Measurements from ENCODE around the gene FRMPD4.

The FRMPD4 gene

GRCh38 chrX:12567857-12568256 lies 429.6 kb downstream of the FRMPD4 start:
- peak; percentile 13 for DNase-seq (ENCODE audit: extremely low spot score)
- POLR2A ChIA-PET, result no interaction called here
- CTCF ChIA-PET, result interaction anchor here (1.8 kb wide), 1 partner anchor 487 kb away, joined by 4 read pairs; no protein-coding TSS in a partner anchor
- TF ChIP-seq, protein P1, sequence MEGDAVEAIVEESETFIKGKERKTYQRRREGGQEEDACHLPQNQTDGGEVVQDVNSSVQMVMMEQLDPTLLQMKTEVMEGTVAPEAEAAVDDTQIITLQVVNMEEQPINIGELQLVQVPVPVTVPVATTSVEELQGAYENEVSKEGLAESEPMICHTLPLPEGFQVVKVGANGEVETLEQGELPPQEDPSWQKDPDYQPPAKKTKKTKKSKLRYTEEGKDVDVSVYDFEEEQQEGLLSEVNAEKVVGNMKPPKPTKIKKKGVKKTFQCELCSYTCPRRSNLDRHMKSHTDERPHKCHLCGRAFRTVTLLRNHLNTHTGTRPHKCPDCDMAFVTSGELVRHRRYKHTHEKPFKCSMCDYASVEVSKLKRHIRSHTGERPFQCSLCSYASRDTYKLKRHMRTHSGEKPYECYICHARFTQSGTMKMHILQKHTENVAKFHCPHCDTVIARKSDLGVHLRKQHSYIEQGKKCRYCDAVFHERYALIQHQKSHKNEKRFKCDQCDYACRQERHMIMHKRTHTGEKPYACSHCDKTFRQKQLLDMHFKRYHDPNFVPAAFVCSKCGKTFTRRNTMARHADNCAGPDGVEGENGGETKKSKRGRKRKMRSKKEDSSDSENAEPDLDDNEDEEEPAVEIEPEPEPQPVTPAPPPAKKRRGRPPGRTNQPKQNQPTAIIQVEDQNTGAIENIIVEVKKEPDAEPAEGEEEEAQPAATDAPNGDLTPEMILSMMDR (IDR thresholded peaks at IDR 0.05; ENCODE audit: control extremely low read depth, extremely low read depth, low read depth, missing control alignments), result peak; percentile 46

DNA sequence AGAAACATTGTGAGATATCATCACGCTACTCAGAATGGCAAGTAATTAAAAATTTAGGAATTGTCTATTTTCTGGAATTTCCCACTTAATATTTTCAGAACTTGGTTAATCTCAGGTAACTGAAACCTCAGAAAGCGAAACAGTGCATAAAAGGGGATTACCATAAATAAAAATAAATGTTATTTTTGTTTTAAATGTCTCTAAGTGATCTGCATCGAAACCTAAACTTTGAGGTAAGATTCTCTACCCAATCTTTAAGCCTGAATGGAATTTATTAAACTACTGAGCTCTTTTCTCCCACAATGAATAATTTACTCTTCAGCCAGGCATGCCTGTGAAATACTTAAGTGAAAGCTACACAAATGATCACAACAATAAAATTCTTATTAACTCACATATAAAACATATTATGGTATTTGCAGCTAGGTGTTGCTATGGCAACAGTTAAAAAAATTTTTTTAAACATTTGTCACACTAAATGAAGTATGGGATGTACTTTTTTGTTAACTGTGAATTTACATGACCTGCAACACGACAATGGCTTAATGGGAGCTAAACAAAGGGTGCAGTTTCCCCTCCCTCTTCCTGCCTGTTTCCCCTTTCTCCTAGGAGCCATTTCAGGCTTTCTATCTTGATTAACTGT lies 432.7 kb downstream of the FRMPD4 start:
- POLR2A ChIA-PET, result no interaction called here
- CTCF ChIA-PET, result interaction anchor here (0.6 kb wide), 1 partner anchor 310 kb away, joined by 3 read pairs; no protein-coding TSS in a partner anchor
- DNase-seq (ENCODE audit: extremely low spot score), result no peak
- TF ChIP-seq, protein P1 (IDR thresholded peaks at IDR 0.05; ENCODE audit: control extremely low read depth, extremely low read depth, low read depth, missing control alignments), result no peak

DNA sequence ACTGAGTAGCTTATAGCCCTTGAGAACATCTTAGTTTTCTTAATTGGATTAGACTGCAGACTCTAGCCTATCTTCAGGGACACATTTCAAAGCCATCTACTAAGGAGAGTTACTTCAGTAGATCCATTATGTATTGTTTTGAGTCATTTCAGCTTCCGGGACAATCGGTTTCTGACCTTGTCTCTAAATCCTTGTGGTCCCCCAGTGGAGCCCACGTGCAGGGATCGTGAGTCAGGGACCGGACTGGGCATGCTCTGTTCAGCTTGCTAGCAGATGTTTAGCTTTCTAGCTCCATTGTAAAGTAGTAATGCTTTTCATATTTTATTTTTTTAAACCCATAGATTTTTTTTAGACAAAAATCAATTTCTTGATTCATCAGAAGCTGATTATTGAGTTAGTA lies 441.0 kb downstream of the FRMPD4 start:
- TF ChIP-seq, protein P1 (IDR thresholded peaks at IDR 0.05; ENCODE audit: control extremely low read depth, extremely low read depth, low read depth, missing control alignments), result no peak
- ChIA-PET POLR2A (no interaction called here), CTCF (no interaction called here)
- no peak for DNase-seq (ENCODE audit: extremely low spot score)

DNA sequence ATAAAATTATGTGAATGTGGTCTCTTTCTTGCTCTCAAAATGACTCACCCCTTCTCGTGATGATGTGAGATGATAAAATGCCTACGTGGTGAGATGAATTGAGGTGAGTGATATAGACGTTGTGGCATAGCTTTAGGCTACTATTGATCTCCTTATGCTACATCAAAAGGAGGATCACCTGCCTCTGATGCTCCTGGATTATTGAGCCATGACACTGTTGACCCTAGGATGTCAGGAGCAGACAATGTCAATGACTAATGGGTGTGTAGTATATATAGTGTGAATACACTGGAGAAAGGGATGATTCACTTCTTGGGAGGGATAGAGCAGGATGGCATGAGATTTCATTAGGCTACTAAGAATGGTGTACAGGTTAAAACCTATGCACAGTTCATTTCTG lies 442.3 kb downstream of the FRMPD4 start:
- no peak for DNase-seq (ENCODE audit: extremely low spot score)
- ChIA-PET POLR2A (no interaction called here), CTCF (no interaction called here)
- TF ChIP-seq, protein P1 (IDR thresholded peaks at IDR 0.05; ENCODE audit: control extremely low read depth, extremely low read depth, low read depth, missing control alignments), result no peak

- TF ChIP-seq, protein P1 (IDR thresholded peaks at IDR 0.05; ENCODE audit: control extremely low read depth, extremely low read depth, low read depth, missing control alignments), result no peak
- no peak for DNase-seq (ENCODE audit: extremely low spot score)
- POLR2A ChIA-PET, result no interaction called here
- CTCF ChIA-PET, result no interaction called here
These were observed 443.3 kb downstream of the FRMPD4 start for GRCh38 chrX:12581546-12581945.

DNA sequence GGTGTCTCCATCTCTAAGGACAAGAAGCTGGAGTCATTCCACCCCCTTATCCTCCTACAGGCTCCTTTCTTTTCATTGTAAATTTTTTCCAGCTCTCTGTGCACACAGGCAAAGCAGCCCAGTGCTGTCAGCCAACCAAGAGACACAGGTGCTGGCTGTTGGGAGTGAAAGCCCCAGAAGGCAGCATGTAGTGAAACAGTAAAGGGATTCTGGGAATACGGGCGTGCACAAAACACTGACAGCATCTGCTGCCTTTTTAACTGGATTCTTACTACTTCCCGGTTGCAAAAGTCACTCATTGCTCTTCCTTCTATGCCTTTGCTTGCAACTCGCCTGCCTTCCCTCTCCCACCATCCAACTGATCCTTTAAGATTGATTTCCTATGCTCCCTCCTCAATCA lies 444.4 kb downstream of the FRMPD4 start:
- ChIA-PET POLR2A (no interaction called here), CTCF (no interaction called here)
- DNase-seq (ENCODE audit: extremely low spot score), result no peak
- TF ChIP-seq, protein P1 (IDR thresholded peaks at IDR 0.05; ENCODE audit: control extremely low read depth, extremely low read depth, low read depth, missing control alignments), result no peak

Data from GM10248 (cell line).